ENCODE results near the gene CHMP3.

The CHMP3 gene

DNA sequence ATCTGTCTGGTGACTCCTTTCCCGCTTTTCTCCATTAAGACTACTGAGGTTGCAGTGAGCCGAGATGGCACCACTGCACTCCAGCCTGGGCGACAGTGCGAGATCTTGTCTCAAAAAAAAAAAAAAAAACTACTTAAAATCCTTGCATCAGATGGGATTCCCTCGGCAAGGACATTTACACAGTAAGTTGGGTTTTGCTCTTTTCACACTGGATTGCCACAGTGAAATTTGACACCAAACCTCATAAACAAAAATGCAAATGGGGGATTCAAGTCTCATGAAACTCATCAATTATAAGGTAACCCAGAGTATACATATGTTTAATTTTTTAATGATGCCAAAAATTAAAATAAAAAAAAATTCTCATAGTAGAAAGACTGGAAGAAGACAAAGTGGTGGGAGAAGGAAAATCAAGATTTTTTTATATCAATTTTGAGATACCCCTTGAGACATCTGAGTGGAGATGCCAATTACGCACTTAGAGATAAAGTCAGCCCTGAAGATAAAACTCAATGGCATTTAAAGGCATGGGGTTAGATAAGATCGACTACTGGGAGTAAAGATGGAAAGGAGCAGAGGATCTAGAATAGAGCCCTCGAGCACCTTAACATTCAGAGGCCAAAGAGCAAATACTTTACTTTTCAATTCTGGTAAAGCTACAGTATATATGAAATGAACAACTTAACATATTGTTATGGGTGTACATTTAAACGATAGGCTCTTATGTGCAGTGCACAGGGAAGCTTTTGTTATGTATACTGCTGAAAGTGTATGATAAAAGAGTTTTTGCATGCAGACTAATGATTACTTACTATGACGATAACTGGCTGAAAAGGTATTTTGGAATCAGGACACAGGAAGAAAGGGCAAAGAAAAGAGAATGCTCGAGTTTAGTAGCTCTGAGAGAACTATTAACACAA lies 37.6 kb downstream of the CHMP3 start:
- DNase-seq (ENCODE audit: low read depth), result no peak
- H3K4me3 ChIP-seq (ENCODE audit: low read length), result no peak overlapping the region
- TF ChIP-seq, protein P1, sequence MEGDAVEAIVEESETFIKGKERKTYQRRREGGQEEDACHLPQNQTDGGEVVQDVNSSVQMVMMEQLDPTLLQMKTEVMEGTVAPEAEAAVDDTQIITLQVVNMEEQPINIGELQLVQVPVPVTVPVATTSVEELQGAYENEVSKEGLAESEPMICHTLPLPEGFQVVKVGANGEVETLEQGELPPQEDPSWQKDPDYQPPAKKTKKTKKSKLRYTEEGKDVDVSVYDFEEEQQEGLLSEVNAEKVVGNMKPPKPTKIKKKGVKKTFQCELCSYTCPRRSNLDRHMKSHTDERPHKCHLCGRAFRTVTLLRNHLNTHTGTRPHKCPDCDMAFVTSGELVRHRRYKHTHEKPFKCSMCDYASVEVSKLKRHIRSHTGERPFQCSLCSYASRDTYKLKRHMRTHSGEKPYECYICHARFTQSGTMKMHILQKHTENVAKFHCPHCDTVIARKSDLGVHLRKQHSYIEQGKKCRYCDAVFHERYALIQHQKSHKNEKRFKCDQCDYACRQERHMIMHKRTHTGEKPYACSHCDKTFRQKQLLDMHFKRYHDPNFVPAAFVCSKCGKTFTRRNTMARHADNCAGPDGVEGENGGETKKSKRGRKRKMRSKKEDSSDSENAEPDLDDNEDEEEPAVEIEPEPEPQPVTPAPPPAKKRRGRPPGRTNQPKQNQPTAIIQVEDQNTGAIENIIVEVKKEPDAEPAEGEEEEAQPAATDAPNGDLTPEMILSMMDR (IDR thresholded peaks at IDR 0.05; ENCODE audit: insufficient read depth, low read depth, low read length, missing control alignments), result no peak

GRCh38 chr2:86523491-86523890 lies 39.8 kb downstream of the CHMP3 start:
- no peak for DNase-seq (ENCODE audit: low read depth)
- TF ChIP-seq, protein P1 (IDR thresholded peaks at IDR 0.05; ENCODE audit: insufficient read depth, low read depth, low read length, missing control alignments), result no peak
- H3K4me3 ChIP-seq (ENCODE audit: low read length), result no peak overlapping the region

DNA sequence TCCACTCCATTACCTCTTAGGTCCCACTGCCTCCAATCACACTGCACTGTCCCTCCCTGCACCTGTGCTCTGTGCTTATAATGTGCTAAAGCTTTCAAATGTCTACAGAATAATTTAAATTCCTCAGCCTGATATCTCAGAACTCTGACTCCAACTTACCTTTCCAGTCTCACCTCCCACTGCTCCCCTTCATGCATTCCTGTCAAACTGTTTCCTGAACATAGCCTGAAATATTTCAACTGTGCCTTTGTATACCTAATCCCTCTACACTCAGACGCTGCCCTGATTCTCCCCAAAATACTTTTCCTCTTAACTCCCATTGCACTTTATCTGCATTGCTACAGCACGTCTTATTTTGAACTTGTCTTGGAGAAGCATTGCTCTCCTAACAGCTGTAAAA lies 40.5 kb downstream of the CHMP3 start:
- no peak for DNase-seq (ENCODE audit: low read depth)
- no peak overlapping the region for H3K4me3 ChIP-seq (ENCODE audit: low read length)
- TF ChIP-seq, protein P1 (IDR thresholded peaks at IDR 0.05; ENCODE audit: insufficient read depth, low read depth, low read length, missing control alignments), result no peak

GRCh38 chr2:86521922-86522321 lies 41.3 kb downstream of the CHMP3 start:
- TF ChIP-seq, protein P1 (IDR thresholded peaks at IDR 0.05; ENCODE audit: insufficient read depth, low read depth, low read length, missing control alignments), result no peak
- no peak overlapping the region for H3K4me3 ChIP-seq (ENCODE audit: low read length)
- no peak for DNase-seq (ENCODE audit: low read depth)

GRCh38 chr2:86520153-86520552 lies 43.1 kb downstream of the CHMP3 start:
- no peak overlapping the region for H3K4me3 ChIP-seq (ENCODE audit: low read length)
- TF ChIP-seq, protein P1 (IDR thresholded peaks at IDR 0.05; ENCODE audit: insufficient read depth, low read depth, low read length, missing control alignments), result no peak
- DNase-seq (ENCODE audit: low read depth), result no peak

DNA sequence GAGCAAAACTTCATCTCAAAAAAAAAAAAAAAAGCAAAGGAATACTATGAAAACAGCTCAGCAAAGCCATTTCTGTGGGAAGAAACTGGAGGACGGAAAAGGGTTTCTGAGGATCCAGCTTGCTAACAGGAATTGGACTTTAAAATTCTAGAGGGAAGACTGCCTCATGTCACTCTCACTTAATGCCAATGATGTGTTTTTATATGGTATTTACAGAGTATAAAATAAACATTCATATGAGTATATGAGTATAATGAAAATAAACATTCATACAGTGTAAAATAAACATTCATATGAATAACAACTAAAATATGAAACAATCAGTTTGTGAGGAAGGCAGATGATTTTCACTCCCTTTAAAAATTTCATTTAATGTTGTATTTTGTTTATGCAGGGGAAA lies 43.9 kb downstream of the CHMP3 start:
- no peak for DNase-seq (ENCODE audit: low read depth)
- no peak overlapping the region for H3K4me3 ChIP-seq (ENCODE audit: low read length)
- TF ChIP-seq, protein P1 (IDR thresholded peaks at IDR 0.05; ENCODE audit: insufficient read depth, low read depth, low read length, missing control alignments), result no peak

DNA sequence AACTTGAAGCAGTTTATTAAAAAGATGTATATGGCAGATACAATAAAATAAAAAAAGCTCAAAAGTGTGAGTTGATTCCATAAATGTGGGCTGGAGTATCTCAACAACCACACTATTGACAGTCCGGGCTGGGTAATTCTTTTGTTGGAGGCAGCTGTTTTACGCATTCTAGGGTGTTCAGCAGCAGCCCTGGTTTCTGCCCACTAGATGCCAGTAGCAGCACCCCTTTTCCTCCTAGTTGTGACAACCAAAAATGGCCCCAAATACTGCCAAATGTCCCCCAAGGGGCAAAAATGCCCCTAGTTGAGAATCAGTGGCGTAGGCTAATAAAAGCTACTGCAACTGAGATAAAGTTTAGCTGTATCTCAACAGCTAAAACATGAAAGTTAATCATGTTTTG lies 44.8 kb downstream of the CHMP3 start:
- no peak overlapping the region for H3K4me3 ChIP-seq (ENCODE audit: low read length)
- TF ChIP-seq, protein P1 (IDR thresholded peaks at IDR 0.05; ENCODE audit: insufficient read depth, low read depth, low read length, missing control alignments), result peak; percentile 51
- DNase-seq (ENCODE audit: low read depth), result peak; percentile 12

All from epithelial cell of esophagus (primary cell).